K562 (cell line): ENCODE results near the gene GMDS. TPM values are rescaled to one million over a fixed set of nuclear protein-coding genes. Genes with fewer than 3 reads are reported as not detected.

Experiments used
- ATAC-seq: fragments of 200-7000 bp; cut with Tn5 transposase; 3 replicates; pipeline ENCODE4 v1.9.1; 2020; ENCODE audit warnings: moderate library complexity
- BruUV-seq: library from RNA; stranded (reverse); fragments of 400-500 nt; replicated peaks from 2 replicates; lab custom pipeline; 2021; lab: Mats Ljungman, UMichigan
- CTCF ChIA-PET: fragments of 300-600 bp; formaldehyde crosslinking; extraction: SDS; loops from one replicate; lab custom pipeline; 2021; ENCODE audit warnings: low intra/inter-chr PET ratio; lab: Yijun Ruan, JAX
- POLR2A ChIA-PET: fragments of 300-600, 350-650 bp; sonication (Branson Sonifier 250); formaldehyde crosslinking; extraction: SDS; loops from one replicate; lab custom pipeline; 2021; ENCODE audit warnings: antibody characterized with exemption, inconsistent platforms; lab: Yijun Ruan, JAX
- DNase-seq, 4 experiments: peaks; one replicate each; pipeline versions ENCODE4 v3.0.0 to v3.0.0-alpha.2; 2011 to 2018; ENCODE audit warnings: low spot score in 3 of 4, mixed read lengths in 3 of 4; ENCODE audit errors: extremely low read depth in 1 of 4
- FAIRE-seq: peaks from 2 replicates; lab custom pipeline; 2011; peaks lifted over from hg19 to GRCh38; lab: Jason Lieb, UNC
- H2AFZ ChIP-seq: 2 replicates; pipeline ENCODE4 v1.6.0; 2011; ENCODE audit warnings: low read depth, low read length, control low read depth, inconsistent platforms
- H3K27ac ChIP-seq: fragments of 200-600 bp; 3 replicates; pipeline ENCODE4 v1.8.0; 2011; ENCODE audit warnings: low read depth, mild to moderate bottlenecking, control low read depth, inconsistent platforms, low read length, moderate library complexity, mixed read lengths; ENCODE audit errors: extremely low read depth
- H3K27me3 ChIP-seq, 2 experiments: fragments of 300-600 bp in 1 of 2; 2 replicates in 1 of 2; 3 replicates in 1 of 2; pipeline versions ENCODE4 v1.6.0 to v1.8.0; 2011; ENCODE audit warnings: inconsistent platforms in 2 of 2, low read length in 2 of 2, mild to moderate bottlenecking in 1 of 2, mixed read lengths in 1 of 2, moderate library complexity in 1 of 2; ENCODE audit not compliant: control insufficient read depth in 2 of 2, insufficient read depth in 2 of 2
- H3K36me3 ChIP-seq: fragments of 300-600 bp; 3 replicates; pipeline ENCODE4 v1.8.0; 2011; ENCODE audit warnings: mild to moderate bottlenecking, low read length, inconsistent platforms; ENCODE audit not compliant: control insufficient read depth, insufficient read depth
- H3K4me1 ChIP-seq, 2 experiments: fragments of 200-600 bp in 1 of 2; replicated peaks in 1 of 2; 2 replicates in 1 of 2; 3 replicates in 1 of 2; pipeline versions ENCODE4 v1.5.1 to v1.8.0; 2011; ENCODE audit warnings: inconsistent platforms in 2 of 2, low read length in 2 of 2, mild to moderate bottlenecking in 1 of 2, mixed read lengths in 1 of 2, moderate library complexity in 1 of 2; ENCODE audit not compliant: control insufficient read depth in 2 of 2, insufficient read depth in 2 of 2
- H3K4me2 ChIP-seq: 2 replicates; pipeline ENCODE4 v1.6.1; 2011; ENCODE audit warnings: low read length, control low read depth, inconsistent platforms, mixed read lengths; ENCODE audit not compliant: insufficient read depth
- H3K4me3 ChIP-seq: fragments of 200-600 bp; sonication (generic), shearing (Covaris generic); 2 replicates; pipeline ENCODE4 v1.5.1; 2016; ENCODE audit warnings: control low read depth, inconsistent platforms
- H3K79me2 ChIP-seq: fragments of 200-600 bp; 3 replicates; pipeline ENCODE4 v1.8.0; 2011; ENCODE audit warnings: low read length, inconsistent platforms; ENCODE audit not compliant: control insufficient read depth, insufficient read depth
- H3K9ac ChIP-seq, 2 experiments: 2 replicates each; pipeline versions ENCODE4 v1.6.0 to v1.6.1; 2011; ENCODE audit warnings: low read depth in 2 of 2, low read length in 2 of 2, control low read depth in 1 of 2, inconsistent platforms in 1 of 2, mild to moderate bottlenecking in 1 of 2, mixed read lengths in 1 of 2; ENCODE audit not compliant: insufficient read depth in 1 of 2
- H3K9me1 ChIP-seq: one replicate; pipeline ENCODE4 v1.6.0; 2011; ENCODE audit warnings: inconsistent platforms, mild to moderate bottlenecking, low read length, moderate library complexity; ENCODE audit not compliant: control insufficient read depth, insufficient read depth
- H3K9me3 ChIP-seq: replicated peaks from 2 replicates; pipeline ENCODE4 v1.5.1; 2011; ENCODE audit warnings: low read depth, low read length, inconsistent platforms; ENCODE audit not compliant: control insufficient read depth, insufficient read depth
- H4K20me1 ChIP-seq: replicated peaks from 2 replicates; pipeline ENCODE4 v1.6.1; 2011; ENCODE audit warnings: low read length, inconsistent platforms, mixed read lengths; ENCODE audit not compliant: control insufficient read depth, insufficient read depth
- ARID2 ChIP-seq: fragments of 450-650 bp; IDR thresholded peaks from 2 replicates; pipeline ENCODE4 v1.6.1; 2017; ENCODE audit warnings: antibody characterized with exemption, mild to moderate bottlenecking
- BDP1 ChIP-seq: IDR thresholded peaks from 3 replicates; pipeline ENCODE4 v1.6.1; 2011; ENCODE audit not compliant: insufficient read length, insufficient read depth
- HNRNPH1 ChIP-seq: fragments of 200-400 bp; formaldehyde crosslinking; optimal IDR thresholded peaks from 2 replicates; pipeline ENCODE3; 2017; ENCODE audit warnings: low read depth, mild to moderate bottlenecking, low read length, moderate library complexity
- MXI1 ChIP-seq: IDR thresholded peaks from 2 replicates; pipeline ENCODE4 v1.6.1; 2011; ENCODE audit warnings: low read depth, mild to moderate bottlenecking, improper control_type of control experiment, low read length
- NFYB ChIP-seq: IDR thresholded peaks from 2 replicates; pipeline ENCODE4 v1.6.1; 2011; ENCODE audit warnings: mild to moderate bottlenecking, moderate library complexity; ENCODE audit not compliant: insufficient read length; ENCODE audit errors: extremely low read depth
- PHTF2 ChIP-seq: fragments of 250-450 bp; sonication (Bioruptor Pico); IDR thresholded peaks from 2 replicates; pipeline ENCODE4 v1.5.0; 2021; ENCODE audit warnings: mild to moderate bottlenecking
- PTBP1 ChIP-seq: fragments of 200-400 bp; formaldehyde crosslinking; IDR thresholded peaks from 2 replicates; pipeline ENCODE4 v1.6.1; 2017; ENCODE audit warnings: low read depth, low read length
- SMARCA4 ChIP-seq: fragments of 450-650 bp; IDR thresholded peaks from 2 replicates; pipeline ENCODE4 v1.6.1; 2016
- SMARCA5 ChIP-seq: fragments of 450-650 bp; IDR thresholded peaks from 2 replicates; pipeline ENCODE4 v1.6.1; 2016
- TAL1 ChIP-seq: fragments of 450-650 bp; IDR thresholded peaks from 2 replicates; pipeline ENCODE4 v1.6.1; 2016; ENCODE audit warnings: mild to moderate bottlenecking
- ZC3H8 ChIP-seq: fragments of 450-650 bp; IDR thresholded peaks from 2 replicates; pipeline ENCODE4 v1.6.1; 2017
- ZNF354B ChIP-seq: fragments of 250-450 bp; sonication (Bioruptor Pico); IDR thresholded peaks from 2 replicates; pipeline ENCODE4 v1.4.0; 2020
- ZNF717 ChIP-seq: fragments of 250-450 bp; sonication (Bioruptor Pico); IDR thresholded peaks from 2 replicates; pipeline ENCODE4 v1.5.0; 2021
- WGBS: fragments of 100-300 bp; shearing (Covaris generic); methylation state at CpG from one replicate; pipeline ENCODE4 v1.1.6; 2016; ENCODE audit warnings: low coverage, mixed read lengths; ENCODE audit not compliant: insufficient coverage; ENCODE audit errors: missing lambda C conversion rate; 5-methylcytosine and 5-hydroxymethylcytosine counted together
- in situ Hi-C: fragments of 300-500 bp; cut with MboI; formaldehyde crosslinking; loops from 4 replicates; pipeline ENCODE4 v1.15.0; 2018; ENCODE audit warnings: inconsistent platforms, mixed read lengths
- intact Hi-C: fragments of 100-400 bp; cut with micrococcal nuclease; formaldehyde crosslinking; loops from 2 replicates; pipeline ENCODE4 v1.14.2; 2022
- polyA plus RNA-seq, 8 experiments: library from polyadenylated mRNA; depleted of rRNA in 4 of 8; stranded (reverse) in 5 of 8; unstranded in 3 of 8; fragments of >200 nt; fragmentation: Nextera tagmentation in 2 of 8; fragmentation: Illumina TruSeq in 1 of 8; extraction: Ambion mirVana in 2 of 8; extraction: Trizol in 1 of 8; gene quantifications; 2 replicates each; pipeline versions ENCODE4 v1.2.1 to v1.2.3, GENCODE V29; 2011 to 2014; ENCODE audit warnings: inconsistent platforms in 1 of 8, missing spikeins in 1 of 8
- total RNA-seq, 7 experiments: library from RNA; depleted of rRNA in 6 of 7; stranded (reverse); fragments of >200 nt in 6 of 7; fragmentation: Illumina TruSeq in 2 of 7; extraction: Trizol in 2 of 7; gene quantifications; 2 replicates each; pipeline versions ENCODE4 v1.2.1 to v1.2.3, GENCODE V29; 2011 to 2021; ENCODE audit warnings: low replicate concordance in 1 of 7
- TF ChIP-seq, protein P1 (sequence below): IDR thresholded peaks from 2 replicates; pipeline ENCODE4 v1.6.1; 2011; ENCODE audit warnings: borderline replicate concordance, low read depth, mild to moderate bottlenecking, moderate library complexity, low read length; ENCODE audit not compliant: insufficient read depth, poor library complexity, severe bottlenecking

GMDS gene
- total and polyA plus RNA-seq, 9 of the 15 experiments (the other 6 are each of a cell fraction or from before 2014, with no cell fraction given) = 0.48 to 31.8 (median 13.4) TPM

DNA sequence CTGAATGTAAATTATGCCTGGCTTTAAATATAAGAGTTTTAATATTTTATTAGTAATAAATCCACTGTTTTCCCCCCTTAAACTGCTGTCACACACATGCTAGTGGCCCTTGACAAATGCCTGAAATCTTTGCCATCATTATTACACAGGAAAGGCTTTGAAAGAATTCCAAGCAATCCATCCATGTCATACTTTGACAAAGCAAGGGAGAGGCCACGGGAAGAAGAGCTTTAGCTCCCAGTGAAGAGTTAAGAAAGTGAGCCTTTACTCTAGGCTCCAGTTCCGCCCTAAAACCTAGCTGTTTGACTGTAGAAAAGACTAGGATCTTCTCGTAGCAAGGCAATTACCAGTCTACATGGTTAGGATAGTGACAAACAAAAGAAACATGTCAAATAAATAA is 147.9 kb downstream of the GMDS start:
- intact Hi-C loops (no loop called here), in situ Hi-C loops (no loop called here)
- no peak for TF ChIP-seq TAL1
- TF ChIP-seq ARID2 = no peak
- no peak for TF ChIP-seq BDP1
- no peak for TF ChIP-seq MXI1
- no peak for TF ChIP-seq SMARCA5
- no peak for TF ChIP-seq ZNF354B (CRISPR knock-in tag)
- TF ChIP-seq, protein P1, sequence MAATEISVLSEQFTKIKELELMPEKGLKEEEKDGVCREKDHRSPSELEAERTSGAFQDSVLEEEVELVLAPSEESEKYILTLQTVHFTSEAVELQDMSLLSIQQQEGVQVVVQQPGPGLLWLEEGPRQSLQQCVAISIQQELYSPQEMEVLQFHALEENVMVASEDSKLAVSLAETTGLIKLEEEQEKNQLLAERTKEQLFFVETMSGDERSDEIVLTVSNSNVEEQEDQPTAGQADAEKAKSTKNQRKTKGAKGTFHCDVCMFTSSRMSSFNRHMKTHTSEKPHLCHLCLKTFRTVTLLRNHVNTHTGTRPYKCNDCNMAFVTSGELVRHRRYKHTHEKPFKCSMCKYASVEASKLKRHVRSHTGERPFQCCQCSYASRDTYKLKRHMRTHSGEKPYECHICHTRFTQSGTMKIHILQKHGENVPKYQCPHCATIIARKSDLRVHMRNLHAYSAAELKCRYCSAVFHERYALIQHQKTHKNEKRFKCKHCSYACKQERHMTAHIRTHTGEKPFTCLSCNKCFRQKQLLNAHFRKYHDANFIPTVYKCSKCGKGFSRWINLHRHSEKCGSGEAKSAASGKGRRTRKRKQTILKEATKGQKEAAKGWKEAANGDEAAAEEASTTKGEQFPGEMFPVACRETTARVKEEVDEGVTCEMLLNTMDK = no peak
- no peak for TF ChIP-seq SMARCA4
- TF ChIP-seq ZC3H8 = no peak
- TF ChIP-seq ZNF717 = no peak
- no peak for TF ChIP-seq PTBP1
- TF ChIP-seq HNRNPH1 = no peak
- TF ChIP-seq PHTF2 (CRISPR knock-in tag) = no peak
- no peak for TF ChIP-seq NFYB
- ATAC-seq = no peak
- H3K36me3 ChIP-seq = no peaks in the 10 kb centered on the region
- 0% methylated on average over 3 of the region's 3 CpGs for WGBS
- H3K9ac ChIP-seq = no peak overlapping the region
- CTCF ChIA-PET = no interaction called here
- H3K27ac ChIP-seq = no peak overlapping the region
- DNase-seq = no peak
- no peak overlapping the region for H3K4me3 ChIP-seq
- H3K4me2 ChIP-seq = no peak overlapping the region
- no peak overlapping the region for H2AFZ ChIP-seq
- H4K20me1 ChIP-seq = no peaks in the 10 kb centered on the region
- H3K27me3 ChIP-seq = 0 out of 5 replicates have a peak, but pooled peaks cover 0 to 2% of the 10 kb centered on the region in 2 experiments
- H3K9me1 ChIP-seq = no peaks in the 10 kb centered on the region
- POLR2A ChIA-PET = interaction anchor here (0.6 to 1.9 kb wide), 4 partner anchors 9 to 23 kb away, joined by 3 to 5 read pairs (median 3); no protein-coding TSS in a partner anchor
- no peak for FAIRE-seq
- no peaks in the 10 kb centered on the region for H3K79me2 ChIP-seq
- no peaks in the 10 kb centered on the region for H3K4me1 ChIP-seq
- no TSS peak for BruUV-seq
- no peaks in the 10 kb centered on the region for H3K9me3 ChIP-seq
